ENCODE results near the gene SLC25A33.

The SLC25A33 gene

DNA sequence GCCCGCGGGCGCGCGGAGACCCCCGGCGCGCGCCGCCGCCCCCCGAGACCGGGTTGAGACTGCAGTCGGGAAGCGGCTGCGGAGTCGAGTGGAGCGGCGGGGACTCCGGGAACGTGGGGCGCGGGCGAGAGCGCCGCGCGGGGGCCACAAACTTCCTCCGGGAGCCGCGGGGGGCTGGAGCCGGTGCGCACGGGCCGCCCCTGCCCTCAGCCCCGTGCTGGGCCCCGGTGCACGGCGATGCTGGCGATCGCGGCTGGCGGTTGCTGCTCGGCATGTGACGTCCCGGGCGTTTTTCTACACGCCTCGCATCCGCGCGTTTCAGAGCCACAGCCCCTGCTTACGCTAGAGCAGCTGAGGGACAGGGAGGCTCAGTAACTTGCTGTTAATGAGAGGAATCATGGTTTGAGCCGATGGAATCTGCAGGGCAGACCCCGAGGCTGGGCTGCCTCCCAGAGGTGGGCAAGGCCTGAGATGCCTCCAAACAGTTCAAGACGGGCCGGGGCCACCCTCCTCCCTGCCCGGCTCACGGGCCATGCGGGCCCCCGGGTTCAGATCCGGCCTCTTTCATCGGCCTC is 50.0 kb downstream of the SLC25A33 start:
- peak; percentile 60 for DNase-seq

DNA sequence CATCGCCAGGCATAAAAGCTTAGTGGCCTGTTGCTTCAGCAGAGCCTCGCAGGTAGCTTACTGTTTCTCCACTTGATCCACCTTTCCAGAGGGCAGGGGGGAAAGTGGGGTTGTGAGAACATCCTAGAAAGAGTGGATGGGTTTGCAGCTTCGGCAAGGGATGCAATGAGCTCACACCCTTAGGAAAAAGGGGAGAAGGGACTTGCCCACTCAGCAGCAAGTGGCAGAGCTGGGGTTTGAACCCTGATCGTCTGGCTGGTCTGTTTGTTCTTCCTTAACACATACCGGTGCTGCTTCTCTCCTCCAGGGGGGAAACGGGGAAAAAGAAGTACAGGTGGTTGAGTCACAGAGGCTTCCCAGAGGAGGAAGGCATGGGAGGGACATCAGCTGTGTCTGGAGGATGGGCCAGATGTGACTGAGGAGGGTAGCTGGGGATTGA is 50.5 kb downstream of the SLC25A33 start:
- DNase-seq = no peak

DNA sequence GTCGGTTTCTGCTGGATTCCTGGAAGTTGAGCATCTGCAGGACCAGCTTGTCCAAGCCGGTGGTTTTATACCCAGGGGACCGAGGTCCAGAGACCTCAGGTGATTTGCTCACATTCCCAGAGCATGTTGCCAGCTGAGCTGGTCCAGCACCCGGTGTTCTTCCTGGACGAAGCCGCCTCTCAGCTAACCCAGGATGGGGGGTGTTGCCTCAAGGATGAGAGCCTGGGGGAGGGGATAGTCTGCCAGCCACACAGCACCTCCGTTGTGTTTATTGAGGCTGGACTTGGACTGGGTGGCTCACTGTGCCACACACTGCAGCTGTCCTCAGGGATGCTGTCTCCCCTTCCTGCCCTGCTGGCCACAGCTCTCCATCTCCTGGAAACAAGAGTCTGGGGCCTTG is 50.9 kb downstream of the SLC25A33 start:
- DNase-seq = no peak

DNA sequence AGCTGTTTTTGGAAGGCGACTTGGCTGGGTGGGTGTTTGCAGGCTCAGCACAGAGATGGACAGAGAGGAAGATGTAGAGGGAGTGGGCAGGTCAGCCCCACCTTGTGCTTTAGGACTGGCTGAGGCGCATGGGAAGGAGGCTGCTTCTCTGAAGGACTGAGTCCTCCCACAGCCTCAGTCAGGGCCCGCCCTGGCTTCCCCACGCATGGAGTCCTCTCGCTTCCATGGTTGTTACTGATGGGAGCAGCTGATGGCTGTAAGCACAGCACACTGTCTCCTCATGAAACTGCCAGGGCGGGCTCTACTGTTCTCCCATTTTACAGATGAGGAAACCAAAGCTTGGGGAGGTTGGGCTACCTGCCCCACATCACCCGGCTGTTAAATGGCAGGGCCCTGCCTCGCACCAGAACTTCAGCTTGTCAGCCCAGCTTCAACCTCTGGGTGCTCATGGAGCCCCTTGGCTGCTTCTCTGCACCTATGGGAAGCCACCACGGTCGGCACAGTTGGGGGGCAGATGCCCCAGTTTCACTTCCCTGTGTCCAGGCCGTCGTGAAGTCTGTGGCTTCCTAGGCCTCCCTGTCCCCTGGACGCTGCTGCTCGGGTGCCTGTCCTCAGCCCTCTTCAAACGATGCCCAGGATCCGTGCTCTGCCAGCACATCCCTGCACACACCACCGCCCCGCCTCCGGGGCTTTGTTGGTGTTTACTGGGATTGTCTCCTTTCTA is 51.8 kb downstream of the SLC25A33 start:
- no peak for DNase-seq

DNA sequence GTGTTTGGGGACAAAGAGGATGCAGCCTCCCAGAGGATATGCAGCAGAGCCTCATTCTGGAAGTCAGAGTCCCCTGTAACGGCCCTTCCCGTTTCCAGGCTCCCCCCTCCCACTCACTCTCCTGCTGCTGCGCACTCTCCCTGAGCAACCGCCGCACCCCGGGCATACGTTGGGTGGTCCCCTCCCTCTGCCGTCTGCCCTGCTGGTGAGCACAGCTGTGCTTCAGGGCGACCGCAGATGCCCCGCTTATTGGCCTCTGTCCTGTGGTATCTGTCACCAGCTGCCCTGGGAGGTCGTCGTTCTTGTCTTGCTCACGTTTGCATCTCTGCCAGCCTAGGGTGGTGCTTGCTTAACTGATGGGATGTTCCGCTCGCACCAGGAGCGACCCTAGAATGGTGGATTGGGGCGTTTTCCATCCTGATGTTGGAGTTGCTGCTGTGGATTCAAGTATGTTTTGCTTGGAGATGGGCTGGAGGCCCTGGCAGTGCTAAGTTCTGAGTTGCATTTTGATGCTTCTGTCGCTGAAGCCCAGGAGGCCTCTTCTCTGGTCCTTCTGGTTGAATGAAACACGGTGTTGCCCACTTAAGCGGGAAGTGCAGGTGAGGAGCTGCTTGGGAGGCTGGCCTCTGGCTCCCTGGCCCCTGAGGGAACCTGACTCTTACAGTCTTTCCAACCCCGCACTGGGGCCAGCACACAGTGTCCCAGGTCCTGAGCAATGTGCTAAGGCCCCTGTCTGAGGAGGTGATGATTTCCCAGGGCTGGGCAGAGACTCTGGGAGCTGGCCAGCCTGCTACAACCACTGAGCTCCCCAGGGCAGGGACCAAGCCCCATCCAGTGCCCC is 52.6 kb downstream of the SLC25A33 start:
- DNase-seq = no peak

DNA sequence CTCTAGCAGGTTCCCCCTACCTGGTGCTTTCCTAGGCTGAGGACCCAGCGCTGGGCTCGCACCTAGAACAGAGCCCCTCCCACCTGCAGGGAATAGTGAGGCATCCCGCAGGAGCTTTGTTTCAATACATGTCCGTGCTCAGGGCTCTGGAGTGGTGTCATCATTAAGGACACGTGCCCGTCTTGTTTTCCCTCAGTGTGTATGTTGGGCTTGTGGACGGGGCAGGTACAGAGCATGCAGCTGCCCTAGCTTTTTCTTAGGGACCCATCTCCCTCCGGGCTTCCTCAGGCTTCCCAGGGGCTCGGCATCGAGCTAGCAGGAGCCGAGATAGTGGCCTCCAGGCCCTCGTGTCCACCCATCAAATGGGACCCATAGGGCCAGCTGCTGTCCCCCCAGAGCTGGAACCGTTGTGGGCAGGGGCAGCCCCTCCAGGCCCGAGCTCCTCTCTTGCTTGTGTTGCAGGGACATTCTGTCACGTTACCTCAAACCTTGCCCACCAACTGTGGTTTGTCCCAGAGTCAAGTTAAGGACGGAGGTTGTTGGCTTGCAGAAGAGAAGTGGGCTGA is 53.3 kb downstream of the SLC25A33 start:
- no peak for DNase-seq

DNA sequence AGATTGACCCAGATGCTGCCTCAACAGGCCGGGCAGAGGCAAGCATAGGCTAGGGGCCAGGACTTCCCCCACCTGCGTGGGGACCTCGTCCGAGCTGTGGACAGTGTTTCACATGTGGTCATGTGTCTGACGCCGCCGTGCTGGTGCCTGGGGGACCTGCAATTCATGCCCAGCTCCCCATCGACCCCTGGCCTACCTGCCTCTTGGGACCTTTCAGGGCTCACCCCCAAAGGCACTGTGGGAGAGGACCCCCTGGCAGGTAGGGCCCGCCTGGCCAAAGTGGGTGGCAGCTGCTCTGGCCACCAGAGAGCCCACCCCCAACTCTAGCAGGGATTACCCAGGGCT is 53.9 kb downstream of the SLC25A33 start:
- DNase-seq = no peak

DNA sequence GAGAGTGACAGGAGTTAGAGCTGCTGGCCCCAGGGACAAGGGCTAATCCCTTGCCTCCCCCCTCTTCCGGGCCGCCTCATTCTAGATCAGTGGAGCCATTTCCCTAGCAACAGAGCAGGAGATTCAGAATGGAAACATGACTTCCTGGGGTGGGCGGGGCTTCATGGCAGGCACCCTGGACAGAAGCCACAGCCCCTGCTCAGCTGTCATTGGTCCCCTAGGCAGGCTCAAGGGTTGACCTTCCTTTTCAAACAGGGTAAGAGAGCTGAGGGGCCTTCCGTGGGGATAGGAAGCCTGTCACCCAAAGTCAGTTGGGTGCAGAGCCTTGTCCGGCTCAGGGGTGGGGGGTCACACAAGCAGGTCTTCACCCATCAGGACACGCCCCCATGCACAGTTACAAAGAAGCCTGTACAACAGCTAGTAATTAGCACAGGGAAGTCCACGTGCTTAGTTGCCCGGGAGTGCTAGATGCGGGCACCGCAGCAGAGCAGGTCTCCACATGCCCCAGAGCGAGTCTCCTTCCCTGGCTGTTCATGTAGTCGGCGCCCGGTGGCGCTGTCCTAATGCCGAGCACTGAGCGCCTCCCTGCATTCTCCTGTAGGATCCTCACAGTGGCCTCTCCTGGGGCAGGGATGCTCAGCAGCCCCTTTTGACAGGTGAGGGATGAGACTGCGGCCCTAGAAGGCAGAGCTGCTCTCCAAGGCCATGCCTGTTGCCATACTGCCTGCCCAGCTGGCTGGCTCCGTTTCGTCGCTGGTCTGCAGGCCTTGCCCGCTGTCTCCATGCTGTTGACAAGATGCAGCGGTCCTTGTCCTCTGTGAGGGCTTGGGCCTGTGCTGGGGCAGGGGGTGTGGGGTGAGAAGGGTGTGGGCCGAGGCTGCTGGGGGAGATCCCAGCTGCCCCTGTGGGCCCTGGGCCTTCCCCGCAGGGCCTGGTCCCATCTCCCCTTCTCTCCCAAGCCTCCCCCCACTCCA is 54.5 kb downstream of the SLC25A33 start:
- DNase-seq = peak; percentile 47

DNA sequence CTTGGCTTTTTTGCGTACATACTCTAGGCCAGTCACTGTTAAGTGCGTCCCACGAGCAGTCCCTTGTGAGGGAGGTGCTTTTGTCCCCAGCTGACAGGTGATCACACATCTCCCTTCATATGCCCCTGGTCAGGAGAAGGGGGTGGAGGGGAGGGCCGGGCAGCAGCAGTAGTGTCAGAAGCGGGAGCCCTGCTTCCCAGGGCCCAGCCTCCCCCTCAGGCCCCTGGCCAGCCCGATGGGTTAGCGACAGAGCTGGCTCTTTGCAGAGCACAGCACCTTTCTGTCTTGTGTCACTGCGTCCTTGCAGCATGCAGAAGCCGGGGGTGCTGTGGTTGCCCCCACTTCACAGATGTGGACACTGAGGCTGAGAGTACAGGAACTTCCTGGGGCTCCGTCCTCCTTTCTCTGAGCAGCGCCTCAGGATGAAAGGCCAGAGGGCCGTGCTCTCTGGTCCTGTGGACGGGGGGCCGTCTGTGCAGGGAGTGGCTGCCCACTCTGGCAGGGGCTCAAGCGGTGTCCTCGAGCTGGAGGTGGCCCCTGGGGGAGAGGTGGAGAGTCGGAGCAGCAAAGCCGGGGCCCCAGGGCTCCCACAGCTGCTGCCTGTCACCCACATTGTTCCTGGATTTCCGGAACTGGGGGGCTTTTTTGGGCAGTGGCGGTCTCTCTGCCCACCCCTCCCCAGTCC is 55.3 kb downstream of the SLC25A33 start:
- no peak for DNase-seq

DNA sequence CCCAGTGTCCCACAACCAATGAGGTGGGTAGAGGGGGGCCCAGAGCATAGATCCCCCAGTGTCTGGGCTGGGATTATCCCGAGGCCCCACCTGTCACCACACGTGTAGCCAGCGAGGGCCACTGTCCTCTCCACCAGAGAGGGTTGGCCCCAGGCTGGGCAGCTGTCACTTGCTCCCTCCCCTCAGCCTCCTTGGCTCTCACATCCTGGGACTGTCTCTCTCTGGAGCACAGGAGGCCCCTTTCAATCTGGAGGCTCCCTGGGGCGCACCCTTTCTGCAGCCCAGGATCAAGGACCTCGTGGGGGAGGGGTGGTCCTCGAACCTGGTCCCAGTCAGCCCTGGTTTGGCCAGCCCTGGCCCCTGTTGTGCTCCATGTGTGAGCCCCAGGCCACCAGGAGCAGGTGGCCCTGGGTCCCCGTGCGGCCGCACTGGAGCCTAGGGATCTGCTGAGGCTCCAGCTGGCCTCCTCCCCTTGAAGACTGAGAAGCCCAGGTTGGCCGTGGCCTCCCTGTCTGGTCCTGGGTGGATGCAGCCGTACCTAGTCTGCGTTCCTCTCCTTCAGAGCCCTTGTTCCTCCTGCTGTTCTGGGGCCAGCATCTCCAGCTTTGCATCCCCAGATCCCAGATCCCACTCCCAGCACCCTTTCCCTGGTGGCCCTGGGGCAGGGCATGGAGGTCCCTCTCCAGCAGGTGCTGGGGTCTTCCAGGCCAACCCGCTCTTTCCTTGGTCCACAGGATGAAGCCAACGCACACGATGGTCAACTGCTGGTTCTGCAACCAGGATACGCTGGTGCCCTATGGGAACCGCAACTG is 56.1 kb downstream of the SLC25A33 start:
- no peak for DNase-seq

DNA sequence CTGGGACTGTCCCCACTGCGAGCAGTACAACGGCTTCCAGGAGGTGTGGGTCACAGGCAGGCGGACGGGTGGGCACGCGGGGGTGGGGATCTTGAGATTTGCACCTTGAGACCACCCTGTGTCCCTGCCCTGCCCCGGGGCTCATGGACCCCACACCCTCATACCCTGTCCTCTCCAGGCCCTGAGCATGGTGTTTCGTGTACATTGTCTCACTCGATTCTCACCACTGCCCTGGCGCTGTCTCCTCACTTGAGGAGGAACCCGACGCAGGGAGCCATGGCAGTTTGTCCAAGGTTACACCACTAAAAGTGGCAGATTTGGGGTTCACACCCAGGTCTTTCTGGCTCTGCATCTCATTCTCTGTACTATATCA is 56.7 kb downstream of the SLC25A33 start:
- no peak for DNase-seq

DNA sequence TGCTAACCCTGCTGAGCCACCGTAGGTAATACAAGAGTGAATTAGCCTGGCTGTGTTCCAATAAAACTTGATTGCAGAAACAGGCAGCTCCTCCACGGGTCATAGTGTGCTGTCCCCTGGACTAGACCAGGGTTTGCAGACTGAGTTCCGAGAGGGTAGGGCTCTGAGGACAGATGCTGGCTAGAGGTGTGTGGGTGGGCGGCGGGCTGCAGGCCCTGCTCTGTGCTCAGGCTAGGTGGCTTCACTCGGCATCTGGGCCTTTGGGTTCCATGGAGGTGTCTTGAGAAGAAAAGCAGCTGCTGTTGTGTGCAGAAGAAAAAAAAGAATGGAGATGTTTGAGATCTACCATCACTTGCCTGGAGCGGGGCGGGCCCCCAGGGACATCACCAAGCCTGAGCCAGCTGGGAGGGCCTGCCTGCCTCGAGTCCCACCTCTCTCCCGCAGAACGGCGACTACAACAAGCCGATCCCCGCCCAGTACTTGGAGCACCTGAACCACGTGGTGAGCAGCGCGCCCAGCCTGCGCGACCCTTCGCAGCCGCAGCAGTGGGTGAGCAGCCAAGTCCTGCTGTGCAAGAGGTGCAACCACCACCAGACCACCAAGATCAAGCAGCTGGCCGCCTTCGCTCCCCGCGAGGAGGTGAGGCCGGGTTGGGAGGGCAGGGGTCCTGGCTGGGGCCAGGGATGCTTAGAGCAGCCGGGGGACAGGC is 57.3 kb downstream of the SLC25A33 start:
- DNase-seq = no peak

DNA sequence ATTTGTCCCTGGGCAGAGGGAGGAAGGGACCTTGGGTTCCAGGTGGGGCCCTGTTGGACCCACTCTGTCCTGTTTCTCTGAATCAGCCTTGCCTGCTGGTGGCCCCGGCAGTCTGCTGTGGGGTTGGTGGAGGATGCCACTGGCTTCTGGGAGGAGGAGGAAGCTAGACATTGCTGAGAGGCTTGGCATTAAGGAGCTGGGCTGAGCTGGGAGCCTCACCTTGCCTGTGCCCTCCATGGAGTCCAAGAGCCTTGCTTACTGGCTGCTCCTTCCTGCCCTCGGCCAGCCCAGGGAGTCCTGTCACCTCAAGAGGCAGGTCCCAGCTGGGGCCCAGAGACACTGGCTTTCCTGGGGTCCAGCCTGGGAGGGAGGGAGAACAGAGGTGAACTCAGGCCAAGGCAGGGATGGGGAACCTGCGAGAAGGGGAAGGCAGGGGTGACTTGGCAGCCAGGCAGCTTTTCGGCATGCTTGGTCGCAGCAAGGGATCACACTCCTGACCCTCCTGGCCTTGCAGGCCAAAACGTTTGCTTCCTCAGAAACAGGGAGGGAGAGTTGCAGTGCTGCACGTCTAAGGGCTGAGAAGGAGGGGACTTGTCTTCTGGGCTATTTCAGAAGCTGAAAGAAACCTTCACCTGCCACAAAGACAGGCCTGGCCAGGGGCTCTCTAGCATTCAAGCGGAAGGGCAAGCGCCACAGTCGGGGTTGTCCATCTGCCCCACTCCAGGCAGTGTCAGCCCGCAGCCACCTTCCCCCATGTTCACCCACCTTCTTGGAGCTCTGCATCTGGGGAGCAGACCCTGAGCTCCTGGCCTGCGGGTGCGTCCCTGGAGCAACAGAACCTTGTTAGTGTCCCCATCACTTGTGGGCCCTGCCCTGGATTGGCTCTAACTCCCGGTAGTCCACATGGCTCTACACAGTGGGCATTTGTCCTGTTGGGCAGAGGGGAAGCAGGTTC is 58.4 kb downstream of the SLC25A33 start:
- no peak for DNase-seq

DNA sequence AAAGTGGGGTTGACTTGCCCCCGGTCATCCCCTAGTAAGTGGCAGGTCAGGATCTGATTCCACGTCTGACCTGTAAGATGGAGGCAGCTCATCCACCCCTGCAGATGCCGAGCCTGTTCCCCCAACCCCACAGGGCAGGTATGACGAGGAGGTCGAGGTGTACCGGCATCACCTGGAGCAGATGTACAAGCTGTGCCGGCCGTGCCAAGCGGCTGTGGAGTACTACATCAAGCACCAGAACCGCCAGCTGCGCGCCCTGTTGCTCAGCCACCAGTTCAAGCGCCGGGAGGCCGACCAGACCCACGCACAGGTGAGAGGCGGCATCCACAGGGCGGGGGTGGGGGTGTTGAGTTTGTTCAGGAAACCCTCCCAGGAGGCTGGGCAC is 59.0 kb downstream of the SLC25A33 start:
- DNase-seq = no peak

DNA sequence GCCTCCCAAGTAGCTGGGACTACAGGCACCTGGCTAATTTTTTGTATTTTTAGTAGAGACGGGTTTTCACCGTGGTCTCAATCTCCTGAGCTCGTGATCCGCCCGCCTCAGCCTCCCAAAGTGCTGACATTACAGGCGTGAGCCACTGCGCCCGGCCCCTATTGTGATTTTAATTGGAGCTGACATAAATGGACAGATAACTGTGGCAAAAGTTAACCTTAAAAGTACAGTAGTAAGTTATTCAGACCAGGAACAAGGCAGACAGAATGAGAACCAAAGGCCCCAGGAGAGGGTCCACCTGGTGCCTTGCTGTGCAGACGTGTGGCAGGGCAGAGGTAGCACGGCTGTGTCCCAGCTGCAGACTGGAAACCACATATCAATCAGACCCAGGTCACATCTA is 60.5 kb downstream of the SLC25A33 start:
- no peak for DNase-seq

DNA sequence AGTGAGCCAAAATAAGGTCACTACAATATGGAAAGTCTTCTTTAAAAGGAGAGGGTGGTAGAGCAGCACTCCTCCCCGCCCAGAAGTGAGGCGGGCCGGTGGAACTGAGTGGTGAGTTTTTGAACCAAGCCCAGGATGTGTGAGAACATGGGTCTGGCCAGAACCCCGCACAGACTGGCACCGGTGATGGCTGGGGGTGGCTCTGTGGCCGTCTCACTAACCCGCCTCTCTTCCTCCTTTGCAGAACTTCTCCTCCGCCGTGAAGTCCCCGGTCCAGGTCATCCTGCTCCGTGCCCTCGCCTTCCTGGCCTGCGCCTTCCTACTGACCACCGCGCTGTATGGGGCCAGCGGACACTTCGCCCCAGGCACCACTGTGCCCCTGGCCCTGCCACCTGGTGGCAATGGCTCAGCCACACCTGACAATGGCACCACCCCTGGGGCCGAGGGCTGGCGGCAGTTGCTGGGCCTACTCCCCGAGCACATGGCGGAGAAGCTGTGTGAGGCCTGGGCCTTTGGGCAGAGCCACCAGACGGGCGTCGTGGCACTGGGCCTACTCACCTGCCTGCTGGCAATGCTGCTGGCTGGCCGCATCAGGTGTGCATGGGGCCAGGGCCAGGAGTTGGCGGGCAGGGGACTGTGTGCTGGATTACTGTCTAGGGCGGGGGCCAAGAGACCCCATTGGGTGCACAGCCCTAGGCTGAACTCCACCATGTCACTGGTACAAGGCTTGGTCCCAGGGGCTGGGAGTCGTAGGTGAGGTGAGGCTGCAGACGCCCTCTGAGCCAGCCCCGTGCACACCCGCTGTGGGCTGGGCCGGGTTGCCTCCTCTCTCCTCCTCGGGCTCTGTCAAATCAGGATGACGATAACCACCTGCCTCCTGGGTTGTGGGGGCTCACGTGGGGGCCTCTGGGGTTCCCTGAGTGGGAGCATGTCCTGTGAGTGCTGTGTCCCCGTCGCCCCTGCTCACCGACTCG is 61.9 kb downstream of the SLC25A33 start:
- no peak for DNase-seq

DNA sequence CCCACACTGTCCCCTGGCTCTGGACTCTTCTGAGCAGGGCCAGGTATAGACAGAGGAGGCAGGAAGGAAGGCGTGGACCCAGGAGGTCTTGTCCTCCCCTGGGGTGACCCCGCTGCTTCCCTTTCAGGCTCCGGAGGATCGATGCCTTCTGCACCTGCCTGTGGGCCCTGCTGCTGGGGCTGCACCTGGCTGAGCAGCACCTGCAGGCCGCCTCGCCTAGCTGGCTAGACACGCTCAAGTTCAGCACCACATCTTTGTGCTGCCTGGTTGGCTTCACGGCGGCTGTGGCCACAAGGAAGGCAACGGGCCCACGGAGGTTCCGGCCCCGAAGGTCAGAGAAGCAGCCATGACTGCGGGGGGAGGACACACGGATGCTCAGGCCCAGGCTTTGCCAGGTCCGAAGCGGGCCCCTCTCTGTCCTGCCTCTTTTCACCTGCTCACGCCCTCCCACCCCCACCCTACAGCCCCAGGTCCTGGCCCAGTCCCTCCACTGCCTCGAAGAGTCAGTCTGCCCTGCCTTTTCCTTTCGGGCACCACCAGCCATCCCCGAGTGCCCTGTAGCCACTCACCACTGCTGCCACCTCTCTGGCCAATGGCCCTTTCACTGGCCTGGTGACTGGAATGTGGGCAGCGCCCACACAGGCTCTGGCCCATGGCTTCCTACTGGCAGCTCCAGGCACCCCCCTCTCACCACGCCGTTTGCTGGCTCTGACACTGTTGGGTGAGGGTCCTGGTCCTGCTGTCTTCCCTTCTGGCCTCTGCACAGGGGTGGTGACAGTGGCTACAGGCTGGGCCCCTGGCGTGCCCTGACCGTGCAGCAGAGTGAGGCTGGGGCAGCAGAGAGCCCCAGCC is 62.9 kb downstream of the SLC25A33 start:
- DNase-seq = no peak

All from CD4-positive, alpha-beta T cell treated with Interleukin-17A for 4 hours (primary cell).